Dendritic cell treated with granulocyte-macrophage colony-stimulating factor and Interleukin-4, amounts not matched to agents 40 ng/mL and 50 ng/mL, for 4 days (primary cell): Measurements from ENCODE around the gene EARS2.
A peak's percentile ranks its signal among the peaks of the same experiment; 100 is the strongest.
"Not testable (repeated sequence)": the region's sequence is repeated elsewhere in the genome, so short reads cannot be mapped to it uniquely, and the experiment has no call there.

Experiments used
- H3K27ac Mint-ChIP-seq: one replicate; pipeline ENCODE4 v1.8.0; 2022; ENCODE audit warnings: mild to moderate bottlenecking, mixed read lengths
- H3K27me3 Mint-ChIP-seq: one replicate; pipeline ENCODE4 v1.8.0; 2022; ENCODE audit warnings: mild to moderate bottlenecking, mixed read lengths
- H3K36me3 Mint-ChIP-seq: one replicate; pipeline ENCODE4 v1.8.0; 2022; ENCODE audit warnings: low read depth, mixed read lengths
- H3K4me1 Mint-ChIP-seq: one replicate; pipeline ENCODE4 v1.8.0; 2022; ENCODE audit warnings: low read depth, mixed read lengths
- H3K4me3 Mint-ChIP-seq: one replicate; pipeline ENCODE4 v1.8.0; 2022; ENCODE audit warnings: mild to moderate bottlenecking, moderate library complexity, mixed read lengths
- H3K9me3 Mint-ChIP-seq: one replicate; pipeline ENCODE4 v1.8.0; 2022; ENCODE audit warnings: mixed read lengths
- intact Hi-C: fragments of 100-400 bp; cut with micrococcal nuclease; formaldehyde crosslinking; loops from one replicate; pipeline ENCODE4 v1.15.0; 2022

EARS2 gene

DNA sequence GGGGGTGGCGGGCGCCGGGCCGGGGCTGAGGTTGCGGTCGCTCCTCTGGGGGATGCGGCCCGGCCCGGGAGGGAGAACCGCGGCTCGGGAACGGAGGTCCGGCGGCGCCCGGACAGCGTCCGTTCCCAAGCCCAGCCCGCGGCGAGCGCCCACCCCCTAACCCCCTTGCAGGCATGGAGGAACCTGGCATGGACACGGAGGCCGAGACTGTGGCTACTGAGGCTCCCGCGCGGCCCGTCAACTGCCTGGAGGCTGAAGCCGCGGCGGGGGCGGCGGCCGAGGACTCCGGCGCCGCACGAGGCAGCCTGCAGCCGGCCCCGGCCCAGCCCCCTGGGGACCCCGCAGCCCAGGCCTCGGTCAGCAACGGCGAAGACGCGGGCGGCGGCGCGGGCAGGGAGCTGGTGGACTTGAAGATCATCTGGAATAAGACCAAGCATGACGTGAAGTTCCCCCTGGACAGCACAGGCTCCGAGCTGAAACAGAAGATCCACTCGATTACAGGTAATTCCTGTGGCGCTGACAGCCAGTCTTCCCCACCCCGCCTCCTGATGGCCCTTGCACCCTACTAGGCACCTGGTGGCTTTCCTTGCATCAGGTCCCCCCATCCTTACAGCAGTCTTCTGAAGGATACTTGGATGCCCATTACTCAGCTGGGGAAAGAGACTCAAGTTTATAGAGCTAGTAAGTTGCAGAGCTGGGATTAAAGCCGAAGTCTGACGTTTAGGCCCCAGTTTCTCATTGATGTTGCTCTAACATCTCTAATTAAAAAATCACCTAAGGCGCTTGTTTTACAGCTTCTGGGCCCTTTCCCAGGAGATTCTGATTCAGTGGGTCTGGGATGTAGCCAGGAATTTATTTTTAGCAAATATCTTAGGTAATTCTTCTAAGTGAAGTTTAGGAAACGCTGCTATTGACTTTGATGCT is 891 bp upstream of the EARS2 start:
- Mint-ChIP-seq H3K36me3 (peaks cover 49% of the 10 kb centered on the region), H3K9me3 (no peaks in the 10 kb centered on the region), H3K27me3 (no peaks in the 10 kb centered on the region), H3K27ac (peak overlapping the region; percentile 95), H3K4me3 (peak overlapping the region; percentile 92), H3K4me1 (peaks cover 33% of the 10 kb centered on the region)
- intact Hi-C loops = loop anchor here (1.0 to 10.0 kb wide), 5 partner anchors 36 to 103 kb away; partner anchors contain the start of genes COG7, DCTN5, NDUFAB1 and PALB2

DNA sequence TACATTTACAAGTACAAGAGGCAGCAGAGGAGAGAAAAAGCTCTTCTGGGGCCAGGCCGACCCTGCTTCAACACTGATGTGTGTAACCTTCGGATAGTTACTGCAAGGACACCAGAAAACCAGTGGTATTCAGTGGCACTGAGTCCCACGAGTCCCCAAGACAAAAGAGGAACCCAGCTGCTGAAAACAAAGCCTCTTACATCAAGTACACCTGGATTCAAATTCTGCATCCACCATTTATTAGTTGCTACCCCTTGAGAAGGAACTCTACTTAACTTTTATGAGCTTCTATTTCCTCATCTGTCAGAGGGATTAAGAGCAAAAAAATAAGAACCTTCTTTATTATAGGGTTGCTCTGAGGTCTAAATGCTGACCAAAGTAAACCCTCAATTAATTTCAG is 2.6 kb downstream of the EARS2 start:
- Mint-ChIP-seq H3K27ac (no peak overlapping the region), H3K4me3 (no peak overlapping the region)
- intact Hi-C loops = loop anchor here (10.0 kb wide), 1 partner anchor 100 kb away; the partner anchor contains the start of gene COG7

DNA sequence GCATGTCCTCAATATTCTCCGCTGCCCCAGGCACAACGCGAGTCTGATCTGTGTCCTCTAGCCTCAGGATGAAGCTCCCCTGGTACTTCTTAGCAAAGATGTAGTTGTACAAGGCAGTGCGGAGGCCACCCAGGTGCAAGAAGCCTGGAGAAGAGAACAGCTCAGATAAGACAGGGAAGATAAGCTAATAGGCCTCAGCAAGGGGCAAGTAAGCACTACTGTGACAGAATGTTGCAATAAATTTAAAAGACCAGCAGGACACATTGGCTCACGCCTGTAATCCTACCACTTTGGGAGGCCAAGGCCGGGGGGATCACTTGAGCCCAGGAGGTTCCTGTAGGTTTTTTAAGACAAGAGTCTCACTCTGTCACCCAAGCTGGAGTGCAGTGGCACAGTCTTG is 5.0 kb downstream of the EARS2 start:
- Mint-ChIP-seq H3K4me1 (peaks cover 12% of the 10 kb centered on the region), H3K27me3 (no peaks in the 10 kb centered on the region), H3K9me3 (no peaks in the 10 kb centered on the region), H3K36me3 (peaks cover 69% of the 10 kb centered on the region), H3K27ac (no peak overlapping the region), H3K4me3 (no peak overlapping the region)
- intact Hi-C loops = loop anchor here (10.0 kb wide), 1 partner anchor 97 kb away; the partner anchor contains the start of gene COG7

More for the DNA sequence above, 2.6 kb downstream of the EARS2 start:
- H3K27me3 Mint-ChIP-seq = no peaks in the 10 kb centered on the region
- H3K36me3 Mint-ChIP-seq = peaks cover 56% of the 10 kb centered on the region
- no peaks in the 10 kb centered on the region for H3K9me3 Mint-ChIP-seq
- H3K4me1 Mint-ChIP-seq = peaks cover 26% of the 10 kb centered on the region

DNA sequence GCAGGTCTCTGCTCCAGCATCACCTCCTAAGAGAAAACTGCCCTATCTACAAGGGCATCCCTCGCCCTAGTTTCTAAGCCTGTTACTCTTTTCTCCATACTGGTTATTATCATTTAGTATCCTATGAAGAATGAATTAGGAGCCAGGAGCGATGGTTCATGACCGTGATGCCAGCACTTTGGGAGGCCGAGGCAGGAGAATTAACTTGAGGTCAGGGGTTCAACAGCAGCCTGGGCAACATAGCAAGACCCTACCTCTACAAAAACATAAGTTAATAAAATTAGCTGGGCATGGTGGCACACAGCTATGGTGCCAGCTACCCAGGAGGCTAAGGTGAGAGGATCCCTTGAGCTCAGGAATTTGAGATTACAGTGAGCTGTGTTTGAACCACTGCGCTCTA is 7.2 kb downstream of the EARS2 start:
- Mint-ChIP-seq H3K4me3 (no peak overlapping the region), H3K27ac (no peak overlapping the region), H3K4me1 (no peaks in the 10 kb centered on the region), H3K36me3 (peaks cover 88% of the 10 kb centered on the region), H3K27me3 (no peaks in the 10 kb centered on the region), H3K9me3 (no peaks in the 10 kb centered on the region)
- intact Hi-C loops = loop anchor here (10.0 kb wide), 1 partner anchor 95 kb away; the partner anchor contains the start of gene COG7

DNA sequence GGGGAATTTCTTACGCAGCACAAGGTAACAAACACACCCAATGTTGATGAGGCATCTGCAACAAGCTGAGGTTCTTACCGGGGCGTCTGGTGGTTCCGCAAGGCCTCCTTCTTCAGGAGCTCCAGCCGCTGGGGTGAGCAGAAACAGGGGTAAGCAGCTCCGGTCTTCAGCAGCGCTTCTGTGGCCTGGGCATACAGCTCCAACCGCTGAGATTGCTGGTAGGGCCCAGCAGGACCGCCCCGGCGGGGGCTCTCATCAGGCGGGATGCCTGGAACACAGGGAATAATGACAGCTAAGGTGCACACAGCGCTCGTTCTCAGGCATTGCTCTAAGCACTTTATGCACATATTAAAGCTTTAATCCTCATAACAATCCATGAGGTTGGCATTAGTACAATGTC is 12.7 kb downstream of the EARS2 start:
- no peak overlapping the region for H3K27ac Mint-ChIP-seq
- no peaks in the 10 kb centered on the region for H3K27me3 Mint-ChIP-seq
- H3K36me3 Mint-ChIP-seq = peaks cover 94% of the 10 kb centered on the region
- no peaks in the 10 kb centered on the region for H3K9me3 Mint-ChIP-seq
- no peaks in the 10 kb centered on the region for H3K4me1 Mint-ChIP-seq
- H3K4me3 Mint-ChIP-seq = no peak overlapping the region
- intact Hi-C loops = no loop called here

DNA sequence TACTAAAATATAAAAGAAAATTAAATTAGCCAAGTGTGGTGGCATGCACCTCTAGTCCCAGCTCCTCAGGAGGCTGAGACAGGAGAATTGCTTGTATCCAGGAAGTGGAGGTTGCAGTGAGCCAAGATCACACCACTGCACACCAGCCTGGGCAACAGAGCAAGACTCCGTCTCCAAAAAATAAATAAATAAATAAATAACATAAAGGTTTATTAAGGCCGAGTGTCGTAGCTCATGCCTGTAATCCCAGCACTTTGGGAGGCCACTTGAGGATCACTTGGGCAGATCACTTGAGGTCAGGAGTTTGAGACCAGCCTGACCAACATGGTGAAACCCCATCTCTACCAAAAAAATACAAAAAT is 16.4 kb downstream of the EARS2 start:
- H3K4me1 Mint-ChIP-seq, H3K4me3 Mint-ChIP-seq, H3K27ac Mint-ChIP-seq, H3K9me3 Mint-ChIP-seq, H3K27me3 Mint-ChIP-seq, intact Hi-C loops: not testable (repeated sequence)
- H3K36me3 Mint-ChIP-seq = peaks cover 59% of the 10 kb centered on the region

DNA sequence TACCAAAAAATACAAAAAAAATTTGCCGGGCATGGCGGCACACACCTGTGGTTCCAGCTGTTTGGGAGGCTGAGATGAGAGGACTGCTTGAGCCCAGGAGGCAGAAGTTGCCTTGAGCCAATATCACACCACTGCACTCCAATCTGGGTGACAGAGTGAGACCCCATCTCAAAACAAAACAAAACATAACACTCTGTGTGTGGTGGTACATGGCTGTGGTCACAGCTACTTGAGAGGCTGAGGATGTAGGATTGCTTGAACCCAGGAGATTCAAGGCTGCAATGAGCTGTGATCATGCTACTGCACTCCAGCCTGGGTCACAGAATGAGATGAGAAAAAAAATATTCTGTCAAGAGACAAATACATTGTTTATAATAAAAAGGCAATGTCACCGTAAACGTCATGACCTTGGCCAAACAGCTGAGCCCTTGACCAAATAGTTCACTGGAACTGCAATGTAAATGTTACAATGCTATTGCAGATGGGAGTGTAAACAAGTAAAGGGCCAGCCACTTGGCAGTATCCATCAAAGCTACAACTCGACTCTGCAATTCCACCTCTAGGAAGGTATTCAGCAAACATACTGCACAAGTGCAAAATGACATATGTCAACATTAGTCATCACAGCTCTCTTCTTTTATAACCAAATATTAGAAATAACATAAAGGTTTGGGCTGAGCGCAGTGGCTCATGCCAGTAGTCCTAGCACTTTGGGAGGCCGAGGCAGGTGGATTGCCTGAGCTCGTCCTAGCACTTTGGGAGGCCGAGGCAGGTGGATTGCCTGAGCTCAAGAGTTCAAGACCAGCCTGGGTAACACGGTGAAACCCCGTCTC is 16.9 kb downstream of the EARS2 start:
- Mint-ChIP-seq H3K27me3 (no peaks in the 10 kb centered on the region), H3K36me3 (peaks cover 56% of the 10 kb centered on the region), H3K27ac (no peak overlapping the region), H3K4me3 (no peak overlapping the region), H3K4me1 (peaks cover 8% of the 10 kb centered on the region), H3K9me3 (no peaks in the 10 kb centered on the region)
- intact Hi-C loops = no loop called here

DNA sequence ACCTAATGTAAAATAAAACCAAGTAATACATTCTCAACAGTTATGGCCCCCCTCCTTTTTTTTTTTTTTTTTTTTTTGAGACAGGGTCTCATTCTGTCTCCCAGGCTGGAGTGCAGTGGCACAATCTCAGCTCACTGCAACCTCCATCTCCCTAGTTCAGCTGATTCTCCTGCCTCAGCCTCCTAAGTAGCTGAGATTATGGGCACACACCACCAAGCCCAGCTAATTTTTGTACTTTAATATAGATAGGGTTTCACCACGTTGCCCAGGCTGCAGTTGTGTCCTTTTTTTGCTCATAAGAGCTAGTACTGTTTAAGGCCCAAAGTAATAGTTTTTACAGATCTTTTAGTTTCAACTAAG is 18.3 kb downstream of the EARS2 start:
- H3K4me1 Mint-ChIP-seq = peaks cover 8% of the 10 kb centered on the region
- peak overlapping the region; percentile 46 for H3K27ac Mint-ChIP-seq
- intact Hi-C loops = no loop called here
- H3K27me3 Mint-ChIP-seq = no peaks in the 10 kb centered on the region
- H3K4me3 Mint-ChIP-seq = no peak overlapping the region
- H3K36me3 Mint-ChIP-seq = peaks cover 56% of the 10 kb centered on the region
- H3K9me3 Mint-ChIP-seq = no peaks in the 10 kb centered on the region

DNA sequence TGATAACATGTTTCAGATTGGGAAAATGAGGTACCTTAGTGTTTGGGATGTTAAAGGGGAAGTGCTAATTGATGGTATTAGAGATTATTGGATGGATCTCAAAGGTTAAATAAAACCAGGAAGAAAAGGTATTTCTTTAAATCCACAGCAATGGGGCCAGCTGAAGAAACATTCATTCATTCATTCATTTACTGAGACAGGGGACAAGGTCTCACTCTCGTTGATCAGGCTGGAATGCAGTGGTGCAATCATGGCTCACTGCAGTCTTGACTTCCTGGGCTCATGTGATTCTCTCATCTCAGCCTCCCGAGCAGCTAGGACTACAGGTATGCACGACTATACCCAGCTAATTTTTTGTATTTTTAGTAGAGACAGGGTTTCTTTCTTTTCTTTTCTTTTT is 19.8 kb downstream of the EARS2 start:
- H3K27me3 Mint-ChIP-seq = no peaks in the 10 kb centered on the region
- no peak overlapping the region for H3K4me3 Mint-ChIP-seq
- H3K9me3 Mint-ChIP-seq = no peaks in the 10 kb centered on the region
- peaks cover 8% of the 10 kb centered on the region for H3K4me1 Mint-ChIP-seq
- no peak overlapping the region for H3K27ac Mint-ChIP-seq
- H3K36me3 Mint-ChIP-seq = peaks cover 56% of the 10 kb centered on the region
- intact Hi-C loops = no loop called here

DNA sequence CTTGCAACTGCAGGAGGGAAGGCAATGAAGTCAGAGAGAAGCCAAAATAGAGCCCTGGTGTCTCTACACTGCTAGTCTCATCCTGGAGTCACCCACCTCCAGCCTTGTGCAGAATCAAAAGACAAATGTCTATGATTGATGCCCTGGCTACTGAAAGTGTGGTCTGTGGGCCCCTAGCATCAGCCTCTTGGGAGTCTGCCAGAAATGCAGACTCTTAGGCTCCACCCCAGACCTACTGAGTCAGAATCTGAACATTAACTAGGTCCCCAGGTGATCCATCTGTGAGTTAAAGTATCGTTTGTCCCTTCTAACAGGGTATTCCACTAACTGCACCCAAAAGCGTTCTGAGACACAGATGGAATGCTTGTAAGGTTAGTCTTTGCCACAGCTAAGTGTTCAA is 21.2 kb downstream of the EARS2 start:
- H3K4me3 Mint-ChIP-seq = no peak overlapping the region
- intact Hi-C loops = no loop called here
- peaks cover 56% of the 10 kb centered on the region for H3K36me3 Mint-ChIP-seq
- no peak overlapping the region for H3K27ac Mint-ChIP-seq
- H3K27me3 Mint-ChIP-seq = no peaks in the 10 kb centered on the region
- H3K4me1 Mint-ChIP-seq = peaks cover 8% of the 10 kb centered on the region
- H3K9me3 Mint-ChIP-seq = no peaks in the 10 kb centered on the region

DNA sequence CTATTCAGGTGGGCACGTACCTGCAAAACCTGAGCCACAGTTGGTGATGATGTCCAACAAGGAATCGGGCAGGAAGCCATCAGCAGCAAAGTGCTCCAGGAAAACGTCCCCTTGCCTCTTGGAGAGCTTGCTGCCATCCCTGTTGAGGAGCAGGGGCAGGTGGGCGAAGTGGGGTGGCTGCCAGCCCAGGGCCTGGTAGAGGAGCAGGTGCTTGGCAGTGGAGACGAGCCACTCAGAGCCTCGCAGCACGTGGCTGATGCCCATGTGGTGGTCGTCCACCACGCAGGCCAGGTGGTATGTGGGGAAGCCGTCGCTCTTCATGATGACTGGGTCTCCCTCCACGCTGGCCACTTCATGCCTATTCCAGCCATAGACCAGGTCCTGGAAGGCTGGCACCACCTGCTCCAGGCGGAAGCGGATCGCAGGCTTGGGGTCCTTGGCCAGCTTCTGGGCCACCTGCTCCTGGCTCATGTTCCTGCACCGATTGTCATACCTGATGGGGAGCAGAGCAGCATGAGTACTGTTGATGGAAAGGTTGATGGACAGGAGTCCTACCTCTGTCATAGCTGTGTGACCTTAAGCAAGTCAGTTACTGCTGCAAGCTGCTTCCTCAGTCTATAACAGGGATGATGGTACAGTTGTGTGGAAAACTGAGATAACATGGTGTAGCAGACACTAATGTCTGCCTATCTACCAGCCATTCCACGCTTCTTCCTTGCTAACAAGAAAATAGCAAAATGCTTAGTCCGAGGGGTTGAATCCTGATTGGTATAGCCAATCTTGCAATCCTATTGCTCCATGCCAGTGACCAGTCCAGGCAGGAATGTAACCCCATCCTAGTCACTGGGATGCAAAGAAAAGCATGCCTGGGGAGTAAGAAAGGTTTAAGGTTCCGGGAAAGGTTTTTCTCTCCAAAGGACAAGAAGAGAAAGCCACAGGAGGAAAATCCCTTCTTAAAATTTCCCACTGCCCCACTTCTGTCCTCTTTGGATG is 22.0 kb downstream of the EARS2 start:
- Mint-ChIP-seq H3K36me3 (peaks cover 60% of the 10 kb centered on the region), H3K27me3 (no peaks in the 10 kb centered on the region), H3K4me3 (no peak overlapping the region), H3K4me1 (peaks cover 8% of the 10 kb centered on the region), H3K27ac (no peak overlapping the region), H3K9me3 (no peaks in the 10 kb centered on the region)
- intact Hi-C loops = no loop called here

DNA sequence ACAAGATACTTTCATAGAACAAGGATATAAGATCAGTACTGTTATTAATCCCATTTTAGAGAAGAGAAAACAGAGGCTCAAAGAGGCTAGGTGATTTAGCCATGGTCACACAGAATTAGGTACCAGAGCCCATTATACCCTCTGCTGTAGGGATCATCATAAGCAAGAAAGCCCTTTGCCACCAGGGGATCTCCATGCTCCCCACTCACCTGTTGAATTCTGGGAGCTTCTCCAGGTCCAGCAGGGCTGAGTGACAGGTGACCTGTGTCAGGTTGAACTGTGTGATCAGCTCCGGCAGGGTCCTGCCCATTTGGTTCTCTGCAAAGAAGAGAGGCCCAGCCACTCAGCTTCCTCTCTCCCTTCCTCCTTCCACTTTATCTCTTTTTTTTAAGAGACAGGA is 24.7 kb downstream of the EARS2 start:
- no peak overlapping the region for H3K4me3 Mint-ChIP-seq
- intact Hi-C loops = no loop called here
- no peaks in the 10 kb centered on the region for H3K9me3 Mint-ChIP-seq
- H3K4me1 Mint-ChIP-seq = peaks cover 19% of the 10 kb centered on the region
- peaks cover 76% of the 10 kb centered on the region for H3K36me3 Mint-ChIP-seq
- no peak overlapping the region for H3K27ac Mint-ChIP-seq
- no peaks in the 10 kb centered on the region for H3K27me3 Mint-ChIP-seq

DNA sequence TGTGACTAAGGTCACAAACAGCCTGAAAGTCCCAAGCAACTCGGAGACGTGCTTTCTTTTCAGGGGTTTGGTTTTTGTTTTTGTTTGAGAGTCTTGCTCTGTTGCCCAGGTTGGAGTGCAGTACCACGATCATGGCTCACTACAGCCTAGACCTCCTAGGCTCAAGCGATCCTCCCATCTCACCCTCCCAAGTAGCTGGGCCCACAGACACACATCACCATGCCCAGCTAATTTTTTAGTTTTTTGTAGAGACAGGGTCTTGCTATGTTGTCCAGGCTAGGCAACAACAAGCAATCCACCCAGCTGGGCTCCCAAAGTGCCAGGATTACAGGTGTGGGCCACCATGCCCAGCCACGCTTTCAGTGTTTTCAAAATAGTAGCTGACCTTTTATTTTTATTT is 27.1 kb downstream of the EARS2 start:
- Mint-ChIP-seq H3K36me3 (peaks cover 83% of the 10 kb centered on the region), H3K27ac (no peak overlapping the region), H3K4me3 (no peak overlapping the region), H3K4me1 (peaks cover 23% of the 10 kb centered on the region), H3K27me3 (no peaks in the 10 kb centered on the region), H3K9me3 (no peaks in the 10 kb centered on the region)
- intact Hi-C loops = no loop called here
